OCI-LY3 (cell line): Measurements from ENCODE around the gene ANKRD6.

Source experiments
- H2AFZ ChIP-seq: fragments of 200-600, 300-600 bp; shearing (Covaris generic); 2 replicates; pipeline ENCODE4 v1.6.0; 2014; ENCODE audit warnings: antibody characterized with exemption, low read depth, low read length
- H3K27ac ChIP-seq: fragments of 200-600, 300-600 bp; sonication (generic); 2 replicates; pipeline ENCODE4 v1.5.1; 2014; ENCODE audit warnings: mild to moderate bottlenecking, low read length, moderate library complexity, mixed read lengths
- H3K27me3 ChIP-seq: fragments of 200-600, 300-600 bp; sonication (generic); 2 replicates; pipeline ENCODE4 v1.6.1; 2014; ENCODE audit warnings: low read depth, low read length, mixed read lengths
- H3K36me3 ChIP-seq: fragments of 200-600, 300-600 bp; sonication (generic); replicated peaks from 2 replicates; pipeline ENCODE3; 2014; ENCODE audit warnings: low read depth, low read length, mixed read lengths
- H3K4me1 ChIP-seq: fragments of 300-600, 200-600 bp; sonication (generic); 2 replicates; pipeline ENCODE4 v1.6.1; 2014; ENCODE audit warnings: low read length, mixed read lengths
- H3K4me2 ChIP-seq: fragments of 200-600, 300-600 bp; sonication (generic); 2 replicates; pipeline ENCODE4 v1.6.1; 2014; ENCODE audit warnings: low read length, mixed read lengths
- H3K4me3 ChIP-seq: fragments of 300-600, 200-600 bp; sonication (generic); 2 replicates; pipeline ENCODE4 v1.5.1; 2014; ENCODE audit warnings: antibody characterized with exemption, mild to moderate bottlenecking, low read length, moderate library complexity
- H3K79me2 ChIP-seq: fragments of 300-600, 200-600 bp; shearing (Covaris generic); 2 replicates; pipeline ENCODE4 v1.6.1; 2014; ENCODE audit warnings: mild to moderate bottlenecking, low read length, mixed read lengths
- H3K9ac ChIP-seq: fragments of 300-600, 200-600 bp; shearing (Covaris generic); 2 replicates; pipeline ENCODE4 v1.6.0; 2014; ENCODE audit warnings: mild to moderate bottlenecking, low read length, moderate library complexity
- H3K9me3 ChIP-seq: fragments of 200-600, 300-600 bp; shearing (Covaris generic); 2 replicates; pipeline ENCODE4 v1.6.1; 2014; ENCODE audit warnings: low read length, mixed read lengths; ENCODE audit not compliant: insufficient read depth
- H4K20me1 ChIP-seq: fragments of 200-600, 300-600 bp; sonication (generic); 2 replicates; pipeline ENCODE4 v1.6.1; 2016; ENCODE audit warnings: low read length, mixed read lengths; ENCODE audit not compliant: insufficient read depth
- EZH2phosphoT487 ChIP-seq: fragments of 200-600 bp; shearing (Covaris generic); IDR thresholded peaks from 2 replicates; pipeline ENCODE4 v1.6.1; 2018; ENCODE audit warnings: antibody characterized with exemption, mixed run types, low read depth
- TF ChIP-seq, protein P1 (sequence below): fragments of 200-600, 300-600 bp; sonication (generic); IDR thresholded peaks from 2 replicates; pipeline ENCODE4 v1.5.1; 2014; ENCODE audit warnings: antibody characterized with exemption, low read length, low read depth

The ANKRD6 gene

DNA sequence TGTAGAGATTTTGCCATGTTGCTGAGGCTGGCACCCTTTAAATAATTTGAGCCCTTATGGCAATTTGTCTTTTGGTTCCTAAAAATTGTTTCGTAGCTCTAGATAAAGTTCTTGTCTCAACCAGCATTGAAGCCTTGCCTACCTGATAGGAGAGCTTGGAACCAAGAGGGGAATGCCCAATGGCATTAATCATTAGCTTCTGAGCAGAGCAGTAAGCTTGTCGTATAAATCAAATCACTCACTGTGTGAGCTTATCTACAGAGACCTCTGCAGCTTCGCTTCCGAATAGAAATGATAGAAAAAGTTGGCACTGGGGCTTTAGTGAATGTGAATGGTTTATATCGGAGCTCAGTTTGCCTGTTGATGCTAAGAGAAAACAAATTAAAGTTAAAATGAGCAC is 10.7 kb downstream of the ANKRD6 start:
- Histone ChIP-seq H4K20me1 (no peaks in the 10 kb centered on the region), H3K27me3 (no peaks in the 10 kb centered on the region), H3K79me2 (no peaks in the 10 kb centered on the region), H3K4me1 (peaks cover 3% of the 10 kb centered on the region), H3K9ac (no peak overlapping the region), H3K4me3 (no peak overlapping the region), H3K9me3 (no peaks in the 10 kb centered on the region), H2AFZ (no peak overlapping the region), H3K27ac (no peak overlapping the region), H3K4me2 (peak overlapping the region; percentile 28), H3K36me3 (no peaks in the 10 kb centered on the region)
- TF ChIP-seq, protein P1, sequence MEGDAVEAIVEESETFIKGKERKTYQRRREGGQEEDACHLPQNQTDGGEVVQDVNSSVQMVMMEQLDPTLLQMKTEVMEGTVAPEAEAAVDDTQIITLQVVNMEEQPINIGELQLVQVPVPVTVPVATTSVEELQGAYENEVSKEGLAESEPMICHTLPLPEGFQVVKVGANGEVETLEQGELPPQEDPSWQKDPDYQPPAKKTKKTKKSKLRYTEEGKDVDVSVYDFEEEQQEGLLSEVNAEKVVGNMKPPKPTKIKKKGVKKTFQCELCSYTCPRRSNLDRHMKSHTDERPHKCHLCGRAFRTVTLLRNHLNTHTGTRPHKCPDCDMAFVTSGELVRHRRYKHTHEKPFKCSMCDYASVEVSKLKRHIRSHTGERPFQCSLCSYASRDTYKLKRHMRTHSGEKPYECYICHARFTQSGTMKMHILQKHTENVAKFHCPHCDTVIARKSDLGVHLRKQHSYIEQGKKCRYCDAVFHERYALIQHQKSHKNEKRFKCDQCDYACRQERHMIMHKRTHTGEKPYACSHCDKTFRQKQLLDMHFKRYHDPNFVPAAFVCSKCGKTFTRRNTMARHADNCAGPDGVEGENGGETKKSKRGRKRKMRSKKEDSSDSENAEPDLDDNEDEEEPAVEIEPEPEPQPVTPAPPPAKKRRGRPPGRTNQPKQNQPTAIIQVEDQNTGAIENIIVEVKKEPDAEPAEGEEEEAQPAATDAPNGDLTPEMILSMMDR: no peak
- no peak for TF ChIP-seq EZH2phosphoT487

DNA sequence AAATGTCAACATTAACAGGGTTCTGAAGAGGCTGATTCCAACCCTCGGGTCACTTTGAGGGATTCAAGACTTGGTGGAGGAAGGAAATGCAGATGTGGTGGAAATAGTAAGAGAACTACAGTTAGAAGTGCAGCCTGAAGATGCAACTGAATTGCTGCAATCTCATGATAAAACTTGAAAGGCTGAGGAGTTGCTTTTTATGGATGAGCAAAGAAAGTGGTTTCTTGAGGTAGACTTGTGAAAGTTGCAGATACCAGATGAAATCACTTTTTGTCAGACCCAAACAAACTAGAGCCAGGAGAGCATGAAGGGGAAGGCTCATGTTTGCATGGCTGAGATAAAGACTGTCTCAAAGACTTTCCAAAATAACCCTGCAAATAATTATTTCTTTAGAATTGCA is 16.2 kb downstream of the ANKRD6 start:
- TF ChIP-seq EZH2phosphoT487: no peak
- TF ChIP-seq, protein P1: no peak
- Histone ChIP-seq H3K9ac (no peak overlapping the region), H3K4me1 (no peaks in the 10 kb centered on the region), H3K79me2 (no peaks in the 10 kb centered on the region), H3K36me3 (no peaks in the 10 kb centered on the region), H3K9me3 (no peaks in the 10 kb centered on the region), H4K20me1 (no peaks in the 10 kb centered on the region), H3K4me2 (no peak overlapping the region), H3K27me3 (no peaks in the 10 kb centered on the region), H3K27ac (no peak overlapping the region), H2AFZ (no peak overlapping the region), H3K4me3 (no peak overlapping the region)

DNA sequence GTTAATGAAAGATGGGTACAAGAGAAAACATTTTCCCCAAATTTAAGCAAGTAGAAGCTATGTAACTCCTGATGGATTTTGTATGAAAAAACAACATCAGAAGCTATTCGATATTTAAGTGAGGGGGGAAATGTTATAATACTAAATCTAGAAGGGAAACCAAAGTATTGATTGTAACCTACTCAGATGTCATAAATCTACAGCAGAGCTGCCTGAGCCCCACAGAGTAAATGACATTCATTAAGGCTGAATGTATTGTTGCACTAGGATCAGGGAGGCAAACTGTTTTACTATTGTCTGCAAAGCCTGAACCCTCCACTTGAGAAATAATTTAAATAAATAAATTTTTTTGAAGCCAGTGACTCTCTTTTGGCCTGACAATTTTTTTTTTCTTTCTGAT is 19.3 kb downstream of the ANKRD6 start:
- no peak overlapping the region for H3K9ac ChIP-seq
- no peak overlapping the region for H3K4me3 ChIP-seq
- H3K36me3 ChIP-seq: no peaks in the 10 kb centered on the region
- H3K4me2 ChIP-seq: no peak overlapping the region
- no peaks in the 10 kb centered on the region for H3K79me2 ChIP-seq
- H2AFZ ChIP-seq: no peak overlapping the region
- no peaks in the 10 kb centered on the region for H3K4me1 ChIP-seq
- TF ChIP-seq EZH2phosphoT487: no peak
- TF ChIP-seq, protein P1: no peak
- H3K27me3 ChIP-seq: no peaks in the 10 kb centered on the region
- H4K20me1 ChIP-seq: no peaks in the 10 kb centered on the region
- H3K9me3 ChIP-seq: no peaks in the 10 kb centered on the region
- no peak overlapping the region for H3K27ac ChIP-seq

DNA sequence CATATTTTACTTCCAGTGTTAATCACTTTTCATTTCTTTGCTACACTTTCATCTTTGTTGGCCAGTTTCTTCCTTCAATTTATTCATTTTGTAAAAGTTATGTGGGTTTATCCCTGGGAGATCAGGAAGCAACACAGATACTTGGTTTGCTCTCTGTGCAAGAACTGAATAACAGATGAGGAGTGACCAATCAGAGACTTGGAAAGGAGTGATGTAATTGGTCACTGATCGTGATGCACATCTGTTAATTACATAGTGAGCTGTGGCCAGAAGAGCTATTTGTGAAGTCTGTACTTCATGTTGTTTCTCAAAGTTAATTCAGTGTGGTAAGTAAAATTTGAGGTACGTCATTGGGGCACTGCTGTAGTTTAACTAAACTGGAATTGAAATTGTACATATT is 21.3 kb downstream of the ANKRD6 start:
- Histone ChIP-seq H4K20me1 (no peaks in the 10 kb centered on the region), H3K9me3 (no peaks in the 10 kb centered on the region), H3K36me3 (no peaks in the 10 kb centered on the region), H3K4me1 (no peaks in the 10 kb centered on the region), H3K79me2 (no peaks in the 10 kb centered on the region), H3K9ac (no peak overlapping the region), H3K4me2 (no peak overlapping the region), H3K4me3 (no peak overlapping the region), H3K27ac (no peak overlapping the region), H2AFZ (no peak overlapping the region), H3K27me3 (no peaks in the 10 kb centered on the region)
- TF ChIP-seq EZH2phosphoT487: no peak

DNA sequence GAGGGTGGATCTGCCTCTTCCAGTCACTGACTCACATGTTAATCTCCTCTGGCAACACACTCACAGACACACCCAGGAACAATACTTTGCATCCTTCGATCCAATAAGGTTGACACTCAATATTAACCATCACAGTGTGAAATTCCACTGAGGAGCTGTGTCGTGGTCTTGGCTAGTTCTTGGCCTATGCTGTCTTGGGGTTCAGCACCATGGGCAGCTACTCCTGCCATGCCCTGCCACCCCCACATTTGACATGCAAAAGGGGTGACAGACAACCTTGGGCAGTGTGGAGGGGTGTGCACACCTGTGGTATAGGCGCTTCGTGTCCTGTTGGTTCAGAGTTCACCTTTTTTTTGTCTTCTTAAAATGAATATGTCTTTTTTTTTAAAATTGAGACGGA is 25.8 kb downstream of the ANKRD6 start:
- Histone ChIP-seq H3K4me1 (no peaks in the 10 kb centered on the region), H3K4me2 (no peak overlapping the region), H3K27me3 (no peaks in the 10 kb centered on the region), H3K9ac (no peak overlapping the region), H3K4me3 (no peak overlapping the region), H4K20me1 (no peaks in the 10 kb centered on the region), H3K36me3 (no peaks in the 10 kb centered on the region), H3K27ac (no peak overlapping the region), H3K9me3 (no peaks in the 10 kb centered on the region), H2AFZ (no peak overlapping the region), H3K79me2 (no peaks in the 10 kb centered on the region)
- TF ChIP-seq EZH2phosphoT487: no peak
- TF ChIP-seq, protein P1: no peak
